Measurements from ENCODE around the gene MEN1.

The MEN1 gene

DNA sequence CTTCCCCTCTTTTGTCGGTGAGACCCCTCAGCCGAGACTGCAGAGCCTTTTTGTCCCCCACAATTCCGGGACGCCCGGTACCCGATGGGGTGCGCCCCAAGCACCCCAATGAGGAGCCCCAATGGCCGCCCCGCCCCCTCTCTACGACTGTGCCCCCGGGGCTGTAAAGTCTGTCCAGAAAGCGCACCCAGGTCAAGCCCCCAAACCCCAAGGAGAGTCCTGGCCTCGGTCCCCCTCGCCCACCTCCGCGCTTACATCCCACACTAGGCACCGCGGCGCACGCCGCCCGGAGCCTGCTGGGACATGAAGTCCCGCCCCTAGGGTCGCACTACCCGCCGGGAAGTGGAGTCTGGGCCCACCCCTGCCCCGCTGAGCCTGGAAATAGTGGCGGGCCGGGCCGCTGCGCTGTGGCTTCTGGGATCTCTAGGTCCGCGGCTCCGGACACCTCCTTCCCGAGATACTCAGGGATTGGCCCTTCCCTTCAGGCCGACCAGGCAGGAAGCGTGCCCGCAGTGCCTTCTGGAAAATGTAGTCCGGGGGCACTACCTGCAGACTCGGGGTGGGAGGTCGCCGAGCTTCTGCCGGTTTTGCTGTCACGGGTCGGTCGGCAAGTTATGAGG, at the start of gene MEN1:
Gene MEN1, minus strand, starts transcription at position 281 of the 620 bp plus-strand sequence. CDS start 442 bp downstream, outside the sequence.
- peak; percentile 66 to 98 (median 93) for DNase-seq

DNA sequence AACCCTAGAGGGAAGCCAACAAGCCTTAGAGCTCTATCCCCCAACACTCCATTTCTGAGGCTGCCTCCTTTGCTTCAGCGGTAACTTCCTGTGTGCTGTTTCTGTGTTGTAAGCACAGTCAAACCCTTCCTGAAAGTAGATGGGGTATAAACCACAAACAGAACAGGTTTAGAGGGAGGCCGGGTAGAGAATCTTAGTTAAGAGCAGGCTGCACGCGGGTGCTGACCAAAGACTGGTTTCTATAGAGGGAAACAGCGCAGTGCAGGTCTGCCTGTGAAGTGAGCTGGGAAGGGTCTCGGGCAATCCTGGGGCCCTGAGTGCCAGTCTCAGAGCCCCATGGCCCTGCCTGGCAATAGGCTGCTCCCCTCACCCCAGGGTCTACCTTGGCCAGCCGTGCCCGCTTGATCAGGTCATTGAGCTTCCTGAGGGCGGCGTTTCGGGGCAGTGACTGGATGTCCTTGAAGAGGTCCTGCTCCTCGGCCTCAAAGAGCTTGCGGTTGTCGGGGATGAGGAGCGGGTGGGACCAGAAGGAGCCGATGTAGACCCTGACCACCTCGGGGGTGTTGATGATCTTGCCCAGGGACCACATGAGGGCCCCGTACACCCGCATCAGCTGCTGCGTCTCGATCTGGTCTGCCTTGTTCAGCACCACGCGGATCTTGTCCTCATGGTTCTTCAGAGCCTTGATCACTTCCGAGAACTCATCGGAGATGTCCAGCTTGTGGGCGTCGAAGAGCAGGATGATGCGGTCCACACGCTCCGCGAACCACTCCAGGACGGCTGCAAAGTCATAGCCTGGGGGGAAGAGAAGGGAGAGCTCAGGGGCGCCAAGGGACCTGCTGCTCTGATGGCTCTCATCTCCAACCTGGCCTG, 49.4 kb upstream of the MEN1 start:
- DNase-seq: no peak

DNA sequence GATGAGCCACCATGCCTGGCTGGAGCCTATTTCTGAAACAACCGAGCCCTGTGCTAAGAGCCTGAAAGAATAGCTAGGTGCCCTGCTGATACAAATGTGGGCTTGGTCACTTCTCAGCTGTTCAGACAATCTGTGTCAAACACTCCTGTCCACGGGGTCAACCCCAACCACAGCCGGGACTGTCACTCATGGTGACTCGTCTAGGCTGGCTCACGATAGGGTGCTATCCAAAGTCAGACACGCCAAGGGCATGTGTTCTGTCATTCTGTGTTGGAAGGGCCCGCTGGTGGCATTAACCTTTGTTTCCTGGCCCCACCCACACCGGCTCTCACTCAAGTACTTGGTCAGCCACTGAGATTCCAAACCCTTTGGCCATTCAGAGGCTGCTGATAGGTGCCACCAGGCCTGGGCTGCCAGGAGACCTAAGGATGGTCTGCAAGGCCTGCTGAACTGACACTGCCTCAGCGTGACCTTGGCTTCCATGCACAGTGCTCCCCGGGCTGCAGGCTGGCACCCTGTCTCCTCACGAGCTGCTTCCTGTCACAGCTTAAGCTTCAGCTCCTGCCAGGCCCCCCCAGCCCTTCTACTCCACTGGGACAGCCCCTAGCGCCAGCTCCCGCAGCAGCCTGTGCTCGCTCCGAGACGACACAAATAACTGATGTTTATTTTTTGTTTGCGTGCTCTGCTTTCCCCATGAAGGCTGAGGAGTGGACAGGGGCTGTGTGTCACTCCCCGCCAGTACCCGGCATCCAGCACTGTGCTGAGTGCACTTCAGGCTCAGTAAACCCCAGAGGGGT, 48.3 kb upstream of the MEN1 start:
- no peak for DNase-seq

DNA sequence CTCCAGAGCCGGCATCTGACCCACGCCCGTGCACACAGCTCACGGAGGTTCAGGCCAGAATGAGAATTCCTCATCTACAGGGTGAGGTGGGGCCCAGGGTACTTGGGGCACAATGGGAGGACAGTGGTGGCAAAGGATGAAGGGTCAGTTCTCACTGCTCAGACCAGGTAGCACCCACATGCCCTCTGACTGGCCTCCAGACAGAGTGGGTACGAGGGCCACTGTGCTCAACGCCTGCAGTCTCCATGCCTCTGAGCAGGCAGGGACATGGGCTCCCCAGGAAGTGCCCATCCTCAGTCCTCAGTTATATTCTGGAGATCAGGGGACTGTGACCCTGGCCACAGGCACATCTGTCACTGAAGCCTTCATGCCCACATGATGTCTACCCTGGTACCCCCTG, 47.1 kb upstream of the MEN1 start:
- DNase-seq: no peak

DNA sequence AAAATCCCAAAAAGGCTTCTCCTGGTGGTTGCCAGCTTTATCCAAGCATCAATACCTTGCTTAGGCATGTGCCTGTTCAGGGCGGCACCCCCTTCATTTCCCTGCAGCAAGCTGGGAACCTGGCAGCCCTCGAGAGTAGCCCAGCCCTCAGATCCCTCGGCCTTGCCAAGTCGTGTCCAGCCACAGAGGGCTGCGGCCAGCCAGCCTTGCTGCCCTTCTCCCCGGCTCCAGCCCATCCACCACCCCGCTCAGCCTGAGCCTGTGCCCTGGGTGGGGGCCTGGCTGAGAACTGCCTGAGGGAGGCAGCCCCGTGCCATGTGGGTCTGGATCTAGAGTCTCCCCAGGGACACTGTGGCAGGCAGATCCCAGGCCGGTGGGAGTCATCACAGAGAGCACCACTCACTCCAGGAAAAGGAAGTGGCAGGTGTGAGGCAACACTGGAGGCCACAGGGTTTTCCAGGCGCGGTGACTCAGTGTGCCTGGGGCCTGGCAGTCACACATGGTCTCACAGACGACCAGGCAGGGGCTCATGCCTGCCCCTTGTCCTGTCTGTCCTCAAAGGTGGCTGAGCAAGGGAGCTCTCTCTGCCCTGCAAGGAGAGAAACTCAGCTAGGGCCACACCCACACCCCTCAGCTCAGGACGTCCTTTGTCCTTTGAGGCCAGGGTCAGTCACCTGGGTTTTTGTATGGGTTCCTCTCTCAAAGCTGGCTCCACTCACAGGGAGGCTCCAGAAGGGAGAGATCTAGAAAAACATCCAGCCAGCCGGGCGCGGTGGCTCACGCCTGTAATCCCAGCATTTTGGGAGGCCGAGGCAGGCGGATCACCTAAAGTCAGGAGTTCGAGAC, 46.3 kb upstream of the MEN1 start:
- peak in 21 of 56 donors; percentile 10 to 61 (median 32) for DNase-seq

DNA sequence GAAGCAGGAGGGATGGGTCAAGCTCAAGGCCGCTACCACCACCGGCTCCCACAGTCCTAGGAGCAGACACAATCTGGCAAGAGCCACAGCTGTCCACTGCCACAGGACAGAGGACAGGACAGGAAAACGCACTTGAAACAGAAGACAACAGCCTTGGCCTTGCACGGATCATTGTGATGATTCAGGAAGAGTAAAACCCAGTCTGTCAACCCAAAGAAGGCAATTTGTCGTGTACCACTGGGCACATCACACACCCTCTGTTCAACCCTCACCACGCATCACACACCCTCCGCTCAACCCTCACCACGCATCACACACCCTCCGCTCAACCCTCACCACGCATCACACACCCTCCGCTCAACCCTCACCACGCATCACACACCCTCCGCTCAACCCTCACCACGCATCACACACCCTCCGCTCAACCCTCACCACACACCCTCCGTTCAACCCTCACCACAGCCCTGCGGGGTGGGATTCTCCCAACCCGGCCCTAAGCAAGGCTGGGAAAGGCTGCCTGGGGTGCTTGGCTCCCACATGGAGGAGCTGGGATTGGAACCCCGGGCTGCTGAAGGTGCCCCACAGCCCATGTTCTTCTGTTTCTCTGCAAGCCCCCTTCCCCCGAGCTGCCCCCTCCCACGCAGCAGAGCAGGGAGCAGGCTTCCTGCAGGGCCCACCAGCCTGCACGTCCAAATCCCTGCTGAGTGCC, 45.4 kb upstream of the MEN1 start:
- DNase-seq: no peak

DNA sequence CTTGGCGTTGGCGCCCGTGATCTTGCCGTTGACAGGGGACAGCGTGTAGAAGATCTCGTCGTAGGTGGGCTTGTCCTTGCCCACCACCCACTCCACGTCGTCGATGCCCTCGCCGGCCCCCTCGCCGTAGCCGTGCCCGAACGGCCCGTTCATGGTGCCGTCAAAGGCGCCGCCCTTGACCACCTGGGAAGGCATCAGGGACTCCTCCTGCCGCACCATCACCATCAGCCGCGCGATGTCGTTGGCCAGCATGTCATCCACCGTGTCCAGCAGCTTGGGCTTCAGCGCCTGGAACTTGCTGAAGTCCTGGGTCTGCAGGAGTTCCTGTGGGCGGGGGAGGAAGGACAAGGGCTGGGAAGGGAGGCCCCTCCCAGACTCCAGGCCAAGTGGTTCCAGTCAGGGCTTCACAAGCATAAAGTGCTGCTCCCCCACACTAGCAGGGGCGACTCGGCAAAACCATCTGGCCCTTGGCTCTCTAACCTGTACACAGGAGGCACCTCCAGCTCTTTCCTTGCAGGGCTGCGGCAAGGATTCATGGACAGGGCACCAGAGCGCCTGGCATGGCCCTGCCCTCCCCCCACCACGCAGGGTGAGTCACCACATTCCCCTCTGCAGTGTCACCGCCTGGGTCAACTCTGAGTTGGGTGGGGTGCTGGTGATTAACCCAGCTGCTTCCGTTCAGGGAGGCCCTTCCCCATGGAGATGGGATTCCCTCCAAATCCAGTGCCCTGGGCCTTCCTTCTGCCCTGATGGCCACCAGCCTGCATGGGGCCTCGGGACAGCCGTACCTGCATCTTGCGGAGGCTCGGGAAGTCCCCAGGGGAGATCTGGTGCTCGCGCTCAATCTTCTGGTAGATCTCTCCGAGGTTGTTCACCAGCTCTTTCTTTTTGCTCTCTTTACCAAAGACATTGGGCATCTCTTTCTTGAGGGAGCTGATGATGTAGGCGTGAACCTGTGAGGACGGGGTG, 44.5 kb upstream of the MEN1 start:
- DNase-seq: peak in 3 of 56 donors; percentile 16 to 66 (median 22)

DNA sequence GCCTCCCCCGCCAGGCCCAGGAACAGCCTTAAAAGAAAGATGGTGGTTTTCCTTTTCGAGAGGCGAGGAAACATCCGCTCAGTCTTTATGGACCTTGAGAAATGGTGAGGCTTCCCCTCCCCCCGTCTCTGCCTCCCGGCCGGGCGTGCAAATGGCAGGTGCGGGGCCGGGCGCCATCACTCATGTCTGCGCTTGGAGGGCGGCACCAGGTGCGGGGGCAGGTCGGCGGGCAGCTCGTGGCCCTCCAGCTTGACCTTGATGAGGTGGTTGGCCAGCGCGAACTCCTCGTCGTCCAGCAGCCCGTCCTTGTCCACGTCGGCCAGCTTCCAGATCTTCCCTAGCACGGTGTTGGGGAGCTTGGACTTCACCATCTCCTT, 43.8 kb upstream of the MEN1 start:
- no peak for DNase-seq

DNA sequence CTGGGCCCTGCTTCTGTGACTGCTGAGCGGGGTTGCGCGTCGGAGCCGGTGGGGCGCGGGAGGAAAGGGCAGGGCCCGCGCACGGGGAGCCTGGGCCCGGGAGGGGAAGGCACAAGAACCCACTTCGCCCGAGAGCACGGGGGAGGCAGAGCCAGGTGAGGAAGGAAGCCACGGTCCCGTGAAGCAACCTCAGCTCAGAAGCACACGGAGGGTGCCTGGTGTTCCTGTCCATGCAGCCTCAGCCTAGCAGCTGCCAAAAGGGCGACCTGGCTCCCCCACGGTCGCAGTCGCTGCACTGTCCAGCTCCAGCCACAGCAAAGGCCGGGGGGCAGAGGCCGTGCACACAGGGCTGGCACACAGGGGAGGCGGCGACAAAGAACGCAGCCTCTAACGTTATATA, 43.4 kb upstream of the MEN1 start:
- no peak for DNase-seq

DNA sequence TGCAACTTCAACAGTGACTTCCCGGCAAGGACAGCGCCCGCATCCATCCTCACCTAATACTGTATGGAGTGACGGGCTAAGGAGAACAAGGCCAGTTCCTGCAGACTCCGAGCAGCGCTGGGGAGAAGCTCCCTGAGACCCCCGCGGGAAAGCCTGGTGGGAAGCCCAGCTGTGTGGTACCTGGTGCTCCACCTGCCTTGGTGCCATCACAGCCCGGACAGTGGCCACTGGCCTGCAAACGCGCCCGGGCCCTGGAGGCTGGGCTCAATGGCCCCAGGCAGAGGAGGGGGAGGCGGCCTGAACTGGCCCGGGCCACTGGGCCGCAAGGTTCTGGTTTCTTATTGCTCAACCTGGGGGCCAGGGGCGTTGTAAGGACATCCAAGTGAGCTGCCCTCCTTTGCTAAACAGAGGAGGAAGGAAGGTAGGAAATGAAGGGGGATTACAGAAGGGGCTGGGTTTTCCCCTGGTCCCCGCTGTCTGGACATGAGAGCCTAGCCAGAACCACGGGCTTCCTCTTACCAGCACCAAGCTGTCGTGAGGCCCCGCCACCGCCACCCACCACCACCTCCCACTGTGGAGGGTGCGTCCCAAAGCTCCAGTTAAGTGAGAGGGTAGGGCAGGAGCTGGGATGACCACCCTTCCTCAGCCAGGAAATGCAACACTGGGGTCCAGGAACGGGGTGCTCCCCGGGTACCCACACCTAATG, 42.6 kb upstream of the MEN1 start:
- no peak for DNase-seq

DNA sequence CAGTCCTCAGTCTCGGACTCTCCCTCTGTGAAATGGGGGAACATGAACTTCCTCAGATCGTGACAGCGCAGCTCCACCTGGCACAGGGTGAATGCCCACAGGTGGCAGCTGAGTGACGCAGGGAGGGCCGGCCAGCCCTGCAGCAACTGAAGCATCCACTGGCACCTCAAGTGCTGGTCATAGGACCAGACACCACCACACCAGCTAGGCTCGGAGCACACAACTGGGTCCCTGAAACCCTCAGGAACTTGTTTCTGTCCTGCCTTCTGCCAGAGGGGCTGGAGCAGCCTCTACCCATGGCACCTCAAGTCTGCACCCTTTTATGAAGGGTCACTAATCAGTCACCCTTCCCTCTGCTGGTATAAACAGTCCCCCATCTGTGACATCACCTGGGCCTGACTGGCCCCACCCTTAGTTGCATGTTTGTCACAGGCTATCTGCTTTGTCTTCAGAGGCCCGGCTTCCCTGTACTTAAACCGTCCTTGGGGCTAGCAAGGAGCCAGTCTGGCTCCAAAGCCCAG, 41.5 kb upstream of the MEN1 start:
- no peak for DNase-seq

DNA sequence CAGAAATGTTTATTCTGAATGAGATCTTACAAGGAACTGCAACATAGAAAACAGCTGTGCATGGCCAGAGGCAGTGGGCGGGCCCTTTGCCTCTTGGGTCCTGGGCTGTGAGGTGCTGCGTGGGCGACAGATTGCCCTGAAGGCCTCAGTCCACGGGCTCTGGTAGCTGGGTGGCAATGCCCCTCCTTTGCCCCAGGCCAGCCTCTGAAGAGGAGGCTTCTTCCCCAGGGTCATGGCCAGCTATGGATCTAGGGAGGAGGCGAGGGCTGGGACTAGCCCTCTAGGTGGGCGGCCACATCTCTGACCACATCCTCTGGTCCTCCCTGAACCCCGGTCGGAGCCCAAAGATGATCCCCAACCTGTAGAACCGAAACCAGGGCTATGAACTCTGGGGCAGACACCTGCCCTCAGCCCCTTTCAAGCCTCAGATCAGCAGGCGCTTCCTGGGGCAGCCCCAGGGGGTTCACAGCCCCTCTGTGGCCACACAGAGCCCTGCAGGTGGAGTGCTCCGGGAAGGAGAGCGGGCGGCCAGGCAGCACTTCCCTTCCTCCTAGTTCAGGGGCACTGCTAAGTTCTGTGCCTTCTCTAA, 40.7 kb upstream of the MEN1 start:
- DNase-seq: no peak

DNA sequence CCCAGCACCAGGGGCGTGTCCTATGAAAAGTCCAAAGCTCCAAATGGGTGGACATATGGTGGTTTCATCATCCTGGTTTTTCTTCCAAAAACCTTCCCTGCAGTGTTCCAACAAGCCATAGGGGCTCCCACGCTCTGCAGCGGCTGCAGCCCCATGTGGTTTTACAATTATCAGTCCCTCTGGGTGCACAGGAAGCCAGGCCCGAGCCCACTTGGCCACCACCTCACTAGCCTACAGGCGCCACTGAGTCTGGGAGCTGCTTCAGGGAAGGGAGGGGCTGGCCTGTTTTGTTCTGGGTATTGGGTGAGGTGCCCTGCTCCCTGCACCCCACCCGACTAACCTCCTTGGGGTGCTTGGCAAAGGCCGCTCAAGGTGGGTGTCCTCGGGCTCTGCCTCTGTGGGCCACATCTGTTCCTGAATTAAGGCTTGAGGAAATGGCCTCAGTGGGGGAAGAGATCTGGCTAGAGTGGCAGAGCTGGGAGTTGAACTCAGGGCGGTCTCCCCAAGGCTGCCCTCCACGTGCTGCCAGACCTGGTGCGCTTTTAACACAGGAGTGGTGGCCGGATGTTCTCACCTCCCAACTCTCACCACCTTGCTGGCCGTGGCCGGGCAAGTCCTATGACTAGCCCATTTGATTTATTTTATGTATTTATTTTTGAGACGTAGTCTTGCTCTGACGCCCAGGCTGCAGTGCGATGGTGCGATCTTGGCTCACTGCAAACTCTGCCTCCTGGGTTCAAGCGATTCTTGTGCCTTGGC, 39.4 kb upstream of the MEN1 start:
- no peak for DNase-seq

DNA sequence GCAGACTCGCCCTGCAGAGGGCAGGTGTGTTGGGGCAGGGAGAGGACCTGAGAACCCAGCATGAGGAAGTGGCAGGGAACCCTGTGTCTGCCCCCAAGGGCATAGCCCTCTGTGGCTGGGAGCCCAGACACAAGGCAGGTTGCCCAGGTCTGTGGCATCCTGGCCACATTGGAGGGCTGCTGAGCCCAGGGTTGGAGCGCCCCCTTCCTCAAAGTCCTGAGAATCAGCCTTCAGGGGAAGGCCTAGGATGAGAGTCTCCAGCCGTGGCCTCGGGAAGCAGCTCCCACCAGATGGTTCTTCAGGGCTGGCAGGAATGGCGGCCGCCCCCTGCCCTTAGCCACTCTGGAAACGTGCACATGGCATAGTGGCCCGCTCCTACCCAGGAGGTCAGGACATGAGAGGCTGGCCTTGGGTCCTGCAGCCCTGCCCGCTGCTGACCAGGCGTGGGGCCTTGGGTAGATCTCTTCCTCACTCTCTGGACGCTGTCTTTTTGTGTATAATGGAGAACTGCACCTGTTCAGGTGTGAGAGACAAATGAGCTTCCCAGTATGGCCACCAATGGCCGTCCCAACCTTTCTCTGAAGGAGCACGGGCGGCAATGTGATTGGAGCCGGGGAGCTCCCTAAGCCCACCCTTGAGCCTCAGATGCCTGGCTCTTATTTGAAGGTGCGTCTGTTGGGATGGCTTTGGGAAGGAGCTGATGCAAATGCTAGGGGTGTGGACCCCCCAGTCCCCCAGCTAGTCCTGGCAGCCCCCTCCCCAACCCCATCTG, 38.7 kb upstream of the MEN1 start:
- DNase-seq: no peak

DNA sequence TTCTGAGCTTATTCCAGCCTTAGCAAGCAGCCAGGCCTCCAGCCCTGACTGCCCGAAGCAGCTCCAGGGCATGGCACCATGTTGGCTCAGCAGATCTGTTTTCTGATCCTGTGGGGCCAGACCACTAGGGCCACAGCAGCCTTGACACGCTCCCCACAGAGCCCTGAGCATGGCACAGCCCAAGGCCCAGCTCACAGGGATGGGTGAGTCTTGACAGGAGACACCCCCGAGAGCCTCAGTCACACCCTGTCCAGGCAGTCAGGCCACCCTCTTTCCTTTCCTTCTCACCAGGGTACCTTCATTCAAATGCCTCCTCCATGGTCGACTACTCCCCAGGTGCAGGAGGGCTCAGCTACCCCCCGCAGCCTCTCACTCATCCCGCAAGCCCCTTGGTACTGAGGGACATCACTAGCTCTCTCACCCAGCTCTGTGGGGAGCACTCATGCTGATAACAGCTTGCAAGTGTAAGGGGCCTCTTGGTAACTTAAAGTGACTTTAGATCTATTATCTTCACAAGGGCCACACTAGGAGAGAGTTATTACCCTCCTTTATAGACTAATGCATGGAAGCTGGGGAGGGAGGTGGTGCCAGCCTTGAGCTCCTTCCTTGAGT, 38.0 kb upstream of the MEN1 start:
- DNase-seq: no peak
